Measurements from ENCODE around the gene PLEKHA7. TPM values are rescaled to one million over a fixed set of nuclear protein-coding genes. Genes with fewer than 3 reads are reported as not detected.

The PLEKHA7 gene
- total and polyA plus RNA-seq, 2 of the 8 experiments (the other 6 are each of a cell fraction or from before 2014, with no cell fraction given): 11.4 to 25.6 TPM

GRCh38 chr11:16969010-16969999 lies 44.9 kb downstream of the PLEKHA7 start (continued):
- TF ChIP-seq, protein P1, sequence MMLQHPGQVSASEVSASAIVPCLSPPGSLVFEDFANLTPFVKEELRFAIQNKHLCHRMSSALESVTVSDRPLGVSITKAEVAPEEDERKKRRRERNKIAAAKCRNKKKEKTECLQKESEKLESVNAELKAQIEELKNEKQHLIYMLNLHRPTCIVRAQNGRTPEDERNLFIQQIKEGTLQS (IDR thresholded peaks at IDR 0.05; ENCODE audit: insufficient read depth, low read depth, low read length): no peak
